Measurements from ENCODE around the gene CPPED1. TPM values are rescaled to one million over a fixed set of nuclear protein-coding genes. Genes with fewer than 3 reads are reported as not detected.

Gene CPPED1
- total and polyA plus RNA-seq, 8 donors, result 1.8 to 7.9 (median 3.6) TPM

DNA sequence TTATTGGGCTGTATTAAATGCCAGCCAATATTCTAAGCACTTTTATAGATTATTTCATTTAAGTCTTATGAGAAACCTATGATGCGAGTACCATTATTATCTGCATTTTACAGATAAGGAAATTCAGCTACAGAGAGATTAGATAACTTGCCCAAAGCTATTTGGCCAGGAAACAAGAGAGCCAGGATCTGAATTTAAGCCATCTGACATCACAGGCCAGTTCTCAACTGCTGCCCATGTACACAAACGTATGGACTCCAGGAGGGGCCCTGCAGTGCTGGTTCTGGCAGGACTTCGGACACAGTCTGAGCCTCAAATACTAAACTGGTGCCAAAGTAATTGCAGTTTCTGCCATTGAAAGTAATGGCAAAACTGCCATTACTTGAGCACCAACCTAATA lies 40.2 kb downstream of the CPPED1 start:
- no peak for ATAC-seq
- H3K36me3 ChIP-seq, result no peaks in the 10 kb centered on the region
- no peaks in the 10 kb centered on the region for H3K4me1 ChIP-seq
- TF ChIP-seq, protein P1, sequence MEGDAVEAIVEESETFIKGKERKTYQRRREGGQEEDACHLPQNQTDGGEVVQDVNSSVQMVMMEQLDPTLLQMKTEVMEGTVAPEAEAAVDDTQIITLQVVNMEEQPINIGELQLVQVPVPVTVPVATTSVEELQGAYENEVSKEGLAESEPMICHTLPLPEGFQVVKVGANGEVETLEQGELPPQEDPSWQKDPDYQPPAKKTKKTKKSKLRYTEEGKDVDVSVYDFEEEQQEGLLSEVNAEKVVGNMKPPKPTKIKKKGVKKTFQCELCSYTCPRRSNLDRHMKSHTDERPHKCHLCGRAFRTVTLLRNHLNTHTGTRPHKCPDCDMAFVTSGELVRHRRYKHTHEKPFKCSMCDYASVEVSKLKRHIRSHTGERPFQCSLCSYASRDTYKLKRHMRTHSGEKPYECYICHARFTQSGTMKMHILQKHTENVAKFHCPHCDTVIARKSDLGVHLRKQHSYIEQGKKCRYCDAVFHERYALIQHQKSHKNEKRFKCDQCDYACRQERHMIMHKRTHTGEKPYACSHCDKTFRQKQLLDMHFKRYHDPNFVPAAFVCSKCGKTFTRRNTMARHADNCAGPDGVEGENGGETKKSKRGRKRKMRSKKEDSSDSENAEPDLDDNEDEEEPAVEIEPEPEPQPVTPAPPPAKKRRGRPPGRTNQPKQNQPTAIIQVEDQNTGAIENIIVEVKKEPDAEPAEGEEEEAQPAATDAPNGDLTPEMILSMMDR (IDR thresholded peaks at IDR 0.05), result no peak
- 73% methylated on average over 3 of the region's 3 CpGs for WGBS, 2 donors
- H3K27me3 ChIP-seq, result no peaks in the 10 kb centered on the region
- H3K9me3 ChIP-seq, result no peaks in the 10 kb centered on the region
- intact Hi-C loops (cut with DNase I), result no loop called here
- DNase-seq, result no peak
- H3K4me3 ChIP-seq, result no peak overlapping the region
- no peak overlapping the region for H3K27ac ChIP-seq
- FAIRE-seq, result no peak

DNA sequence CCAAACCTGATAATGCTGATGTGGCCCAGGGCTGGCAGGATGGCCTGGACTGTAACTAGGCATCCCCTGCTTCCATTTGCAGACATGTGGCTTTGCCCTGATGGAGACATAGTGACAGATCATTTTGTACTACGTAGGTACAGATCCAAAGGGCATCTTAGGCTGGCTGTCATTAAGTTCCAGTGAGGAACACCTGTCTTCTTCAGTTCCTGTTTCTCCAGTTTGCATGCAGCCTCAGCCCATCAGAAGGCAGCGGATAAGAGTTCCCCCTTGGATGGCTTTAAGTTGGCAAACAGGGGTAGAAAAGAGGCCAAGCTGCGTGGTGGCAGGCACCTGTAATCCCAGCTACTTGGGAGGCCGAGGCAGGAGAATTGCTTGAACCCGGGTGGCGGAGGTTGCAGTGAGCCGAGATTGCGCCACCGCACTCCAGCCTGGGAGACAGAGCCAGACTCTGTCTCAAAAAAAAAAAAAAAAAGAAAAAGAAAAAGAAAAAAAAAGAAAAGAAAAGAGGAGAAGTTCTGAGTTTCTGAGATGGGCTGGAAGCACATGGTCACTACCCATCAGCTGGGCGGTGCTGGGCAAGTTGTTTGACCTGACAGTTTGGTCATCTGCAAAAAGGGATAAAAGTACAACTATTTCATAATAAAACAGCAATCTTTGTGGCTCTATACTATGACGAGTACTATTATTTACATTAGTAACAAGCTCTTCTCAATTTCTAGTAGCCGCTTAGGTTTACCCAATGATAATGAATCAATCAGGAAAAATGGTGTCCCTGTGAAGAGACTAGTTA lies 42.7 kb downstream of the CPPED1 start:
- FAIRE-seq, result no peak
- H3K27me3 ChIP-seq, result no peaks in the 10 kb centered on the region
- no peak for DNase-seq
- TF ChIP-seq, protein P1 (IDR thresholded peaks at IDR 0.05), result no peak
- H3K4me1 ChIP-seq, result no peaks in the 10 kb centered on the region
- H3K27ac ChIP-seq, result no peak overlapping the region
- WGBS, 2 donors, result 88 to 91% methylated on average over 12 of the region's 12 CpGs
- no peaks in the 10 kb centered on the region for H3K9me3 ChIP-seq
- intact Hi-C loops (cut with DNase I), result no loop called here
- ATAC-seq, result no peak
- H3K4me3 ChIP-seq, result no peak overlapping the region
- H3K36me3 ChIP-seq, result no peaks in the 10 kb centered on the region

DNA sequence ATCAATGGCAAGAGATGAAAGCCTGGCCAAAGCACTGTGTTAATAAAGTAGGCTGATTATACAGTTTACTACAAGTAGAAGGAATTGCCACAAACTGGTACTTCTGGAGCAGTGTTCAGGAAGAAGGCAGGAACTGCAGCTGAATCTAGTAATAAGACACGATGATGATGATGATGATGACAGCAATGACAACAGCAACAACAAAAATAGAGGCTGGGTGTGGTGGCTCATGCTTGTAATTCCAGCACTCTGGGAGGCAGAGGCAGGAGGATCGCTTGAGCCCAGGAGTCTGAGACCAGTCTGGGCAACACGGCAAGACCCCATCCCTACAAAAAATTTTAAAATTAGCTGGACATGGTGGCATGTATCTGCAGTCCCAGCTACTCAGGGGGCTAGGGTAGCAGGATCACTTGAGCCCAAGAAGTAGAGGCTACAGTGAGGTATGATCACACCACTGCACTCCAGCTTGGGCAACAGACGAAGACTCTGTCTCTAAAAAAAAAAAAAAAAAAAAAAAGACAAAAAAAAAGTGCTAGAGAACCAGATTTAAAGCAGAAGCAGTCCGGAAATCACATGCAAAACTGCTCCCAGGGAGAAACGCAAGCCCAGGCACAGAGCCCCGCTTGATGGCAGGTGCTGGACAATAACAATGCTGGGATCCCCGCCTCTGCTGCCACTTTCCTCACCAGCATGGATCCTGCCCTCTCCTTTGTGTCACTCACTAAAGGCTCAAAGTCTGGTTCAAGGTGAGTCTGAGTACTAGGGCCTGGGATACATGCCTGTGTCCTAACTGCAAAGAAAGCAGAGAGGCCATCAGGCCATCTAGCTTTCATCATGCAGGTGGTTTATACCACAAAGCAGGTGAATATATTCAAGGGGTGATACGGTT lies 44.8 kb downstream of the CPPED1 start:
- no peak for FAIRE-seq
- Histone ChIP-seq H3K4me3 (no peak overlapping the region), H3K4me1 (no peaks in the 10 kb centered on the region), H3K9me3 (no peaks in the 10 kb centered on the region), H3K36me3 (no peaks in the 10 kb centered on the region), H3K27me3 (no peaks in the 10 kb centered on the region), H3K27ac (no peak overlapping the region)
- ATAC-seq, result no peak
- TF ChIP-seq, protein P1 (IDR thresholded peaks at IDR 0.05), result no peak
- DNase-seq, result no peak
- intact Hi-C loops (cut with DNase I), result no loop called here
- WGBS, 2 donors, result 84 to 87% methylated on average over 9 of the region's 9 CpGs

DNA sequence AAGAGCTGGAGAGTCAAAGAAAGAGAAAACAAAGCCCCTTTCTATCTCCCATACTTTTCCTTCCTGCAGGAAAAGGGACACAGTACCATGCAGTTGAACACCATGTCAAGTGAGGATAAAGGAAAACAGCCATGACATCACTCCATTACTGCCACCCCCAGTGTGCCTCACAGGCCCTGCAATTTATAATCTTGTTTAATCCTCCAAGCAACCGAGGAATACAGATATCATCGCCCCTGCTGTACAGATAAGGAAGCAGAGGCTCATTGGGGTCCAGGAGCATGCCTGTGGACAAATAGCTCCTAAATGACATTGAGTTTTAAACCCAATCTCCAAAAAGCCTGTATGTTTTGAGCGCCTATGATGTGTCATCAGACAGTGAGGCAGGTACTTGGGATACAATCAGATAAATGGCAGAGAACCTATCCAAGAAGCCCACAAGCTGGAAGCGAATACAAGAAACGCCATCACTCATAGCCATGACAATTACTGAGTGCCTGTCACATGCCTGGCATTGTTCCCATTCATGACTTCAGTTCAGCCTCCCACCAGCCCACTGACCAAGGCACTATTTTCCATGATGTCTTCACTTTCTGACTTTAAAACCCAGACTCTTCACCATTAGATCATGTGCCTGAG lies 45.5 kb downstream of the CPPED1 start:
- Histone ChIP-seq H3K36me3 (no peaks in the 10 kb centered on the region), H3K27ac (no peak overlapping the region), H3K4me1 (no peaks in the 10 kb centered on the region), H3K27me3 (no peaks in the 10 kb centered on the region), H3K4me3 (no peak overlapping the region), H3K9me3 (no peaks in the 10 kb centered on the region)
- intact Hi-C loops (cut with DNase I), result no loop called here
- DNase-seq, result no peak
- TF ChIP-seq, protein P1 (IDR thresholded peaks at IDR 0.05), result no peak
- ATAC-seq, result no peak
- 68 to 69% methylated on average over 5 of the region's 5 CpGs for WGBS, 2 donors
- FAIRE-seq, result no peak
